ENCODE data around the gene NDUFA3.

- no peak for TF ChIP-seq CTCF (IDR thresholded peaks at IDR 0.05; ENCODE audit: extremely low read depth in 1 of 2, insufficient read depth in 1 of 2, low read depth in 1 of 2, low read length in 2 of 2)
- no peak for TF ChIP-seq POLR2A (IDR thresholded peaks at IDR 0.05; ENCODE audit: low read depth, low read length)
- TF ChIP-seq JUN (IDR thresholded peaks at IDR 0.05; ENCODE audit: borderline replicate concordance, insufficient read depth, insufficient read length, low read depth) = no peak
- TF ChIP-seq POLR2AphosphoS5 (IDR thresholded peaks at IDR 0.05; ENCODE audit: insufficient read depth, low read depth, low read length) = no peak
- no peak for TF ChIP-seq MAX (IDR thresholded peaks at IDR 0.05; ENCODE audit: insufficient read depth, insufficient read length)
- no peak for TF ChIP-seq EZH2 (IDR thresholded peaks at IDR 0.05; ENCODE audit: borderline replicate concordance, low read depth, low read length, severe bottlenecking)
These were observed 21.7 kb downstream of the NDUFA3 start for GRCh38 chr19:54124393-54124792.

Data from endothelial cell of umbilical vein (primary cell).